GM13977 (cell line): ENCODE data around the gene INPP5D.
"Not testable (repeated sequence)": the region's sequence is repeated elsewhere in the genome, so short reads cannot be mapped to it uniquely, and the experiment has no call there.

Experiments used
- DNase-seq: peaks from one replicate; pipeline ENCODE4 v3.0.0; 2012; ENCODE audit warnings: low spot score
- in situ Hi-C: fragments of 300-500 bp; cut with MboI; formaldehyde crosslinking; loops from one replicate; pipeline ENCODE4 v1.12.0; 2022; ENCODE audit warnings: low sequenced_read_pairs, low pct_unique_long_range_greater_than_20kb, mixed read lengths, inconsistent platforms; ENCODE audit not compliant: unreplicated experiment
- TF ChIP-seq, protein P1 (sequence below): IDR thresholded peaks from 2 replicates; pipeline ENCODE4 v1.5.1; 2012; ENCODE audit warnings: mild to moderate bottlenecking, control low read depth; ENCODE audit not compliant: insufficient read depth; ENCODE audit errors: extremely low read depth, missing control alignments

INPP5D gene

DNA sequence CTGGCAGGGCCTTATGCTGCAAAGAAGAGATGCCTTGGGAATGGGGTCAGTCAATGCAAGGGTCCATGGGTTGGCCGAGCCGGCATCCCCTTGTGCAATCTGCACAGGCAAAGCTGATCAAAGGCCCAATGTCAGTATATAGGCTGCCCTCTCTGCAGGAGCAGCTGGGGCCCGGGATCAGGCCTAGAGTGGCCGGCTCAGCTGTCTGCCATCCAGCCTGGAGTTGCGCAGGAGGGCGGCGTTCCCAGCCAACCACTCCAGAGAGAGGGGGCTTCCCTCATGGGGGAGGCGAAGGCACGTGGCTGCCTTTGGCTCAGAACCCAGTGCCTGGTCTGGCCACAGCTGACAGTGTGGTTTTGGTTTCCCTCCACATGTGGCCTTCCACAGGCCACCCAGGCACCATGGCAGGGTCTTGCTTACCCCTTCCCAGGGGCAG lies 3.9 kb downstream of the INPP5D start:
- no peak for DNase-seq
- in situ Hi-C loops: no loop called here
- TF ChIP-seq, protein P1, sequence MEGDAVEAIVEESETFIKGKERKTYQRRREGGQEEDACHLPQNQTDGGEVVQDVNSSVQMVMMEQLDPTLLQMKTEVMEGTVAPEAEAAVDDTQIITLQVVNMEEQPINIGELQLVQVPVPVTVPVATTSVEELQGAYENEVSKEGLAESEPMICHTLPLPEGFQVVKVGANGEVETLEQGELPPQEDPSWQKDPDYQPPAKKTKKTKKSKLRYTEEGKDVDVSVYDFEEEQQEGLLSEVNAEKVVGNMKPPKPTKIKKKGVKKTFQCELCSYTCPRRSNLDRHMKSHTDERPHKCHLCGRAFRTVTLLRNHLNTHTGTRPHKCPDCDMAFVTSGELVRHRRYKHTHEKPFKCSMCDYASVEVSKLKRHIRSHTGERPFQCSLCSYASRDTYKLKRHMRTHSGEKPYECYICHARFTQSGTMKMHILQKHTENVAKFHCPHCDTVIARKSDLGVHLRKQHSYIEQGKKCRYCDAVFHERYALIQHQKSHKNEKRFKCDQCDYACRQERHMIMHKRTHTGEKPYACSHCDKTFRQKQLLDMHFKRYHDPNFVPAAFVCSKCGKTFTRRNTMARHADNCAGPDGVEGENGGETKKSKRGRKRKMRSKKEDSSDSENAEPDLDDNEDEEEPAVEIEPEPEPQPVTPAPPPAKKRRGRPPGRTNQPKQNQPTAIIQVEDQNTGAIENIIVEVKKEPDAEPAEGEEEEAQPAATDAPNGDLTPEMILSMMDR: no peak

DNA sequence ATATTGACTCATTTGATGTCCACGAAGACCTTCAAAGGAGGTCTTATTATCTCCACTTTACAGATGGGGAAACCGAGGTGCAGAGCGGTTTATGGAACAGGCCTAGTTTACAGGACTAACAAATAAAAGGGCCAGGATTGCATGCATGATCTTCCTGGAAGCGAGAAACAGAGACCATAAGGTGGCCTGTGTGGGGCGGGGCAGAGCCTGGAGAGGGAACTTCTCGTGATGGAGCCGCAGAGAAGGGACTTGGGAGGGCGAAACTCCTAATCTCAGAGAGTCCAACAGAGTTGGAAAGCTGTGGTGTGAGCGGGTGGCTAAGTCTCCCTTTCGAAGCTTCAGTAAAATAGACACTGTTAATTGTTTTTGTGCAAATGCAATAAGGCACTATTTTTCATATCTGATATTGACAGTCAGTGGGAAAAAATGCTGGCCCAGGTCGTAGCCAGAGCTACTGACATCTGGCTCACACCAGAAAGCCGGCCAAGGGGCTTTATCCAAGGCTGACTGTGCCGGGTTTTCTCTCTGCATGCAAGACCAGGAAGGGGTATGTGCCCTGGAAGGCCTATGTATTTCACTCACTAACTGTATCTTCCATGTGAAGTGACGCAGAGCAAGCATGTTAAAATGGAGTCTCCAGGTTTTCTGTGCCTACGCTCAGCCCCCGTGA lies 4.5 kb downstream of the INPP5D start:
- TF ChIP-seq, protein P1: no peak
- in situ Hi-C loops: no loop called here
- DNase-seq: no peak

DNA sequence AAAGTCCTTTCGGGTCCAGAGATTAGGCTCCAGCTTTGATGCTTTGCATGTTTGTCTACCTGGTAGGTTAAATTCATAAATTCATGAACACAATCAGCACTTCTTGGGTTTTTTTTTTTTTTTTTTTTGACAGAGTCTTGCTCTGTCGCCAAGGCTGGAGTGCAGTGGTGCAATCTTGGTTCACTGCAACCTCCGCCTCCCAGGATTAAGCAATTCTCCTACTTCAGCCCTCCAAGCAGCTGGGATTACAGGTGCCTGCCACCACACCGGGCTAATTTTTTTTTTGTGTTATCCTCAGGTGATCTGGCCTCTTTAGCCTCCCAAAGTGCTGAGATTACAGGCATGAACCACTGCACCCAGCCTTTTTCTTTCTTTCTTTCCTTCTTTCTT lies 5.1 kb downstream of the INPP5D start:
- DNase-seq, in situ Hi-C loops: not testable (repeated sequence)

DNA sequence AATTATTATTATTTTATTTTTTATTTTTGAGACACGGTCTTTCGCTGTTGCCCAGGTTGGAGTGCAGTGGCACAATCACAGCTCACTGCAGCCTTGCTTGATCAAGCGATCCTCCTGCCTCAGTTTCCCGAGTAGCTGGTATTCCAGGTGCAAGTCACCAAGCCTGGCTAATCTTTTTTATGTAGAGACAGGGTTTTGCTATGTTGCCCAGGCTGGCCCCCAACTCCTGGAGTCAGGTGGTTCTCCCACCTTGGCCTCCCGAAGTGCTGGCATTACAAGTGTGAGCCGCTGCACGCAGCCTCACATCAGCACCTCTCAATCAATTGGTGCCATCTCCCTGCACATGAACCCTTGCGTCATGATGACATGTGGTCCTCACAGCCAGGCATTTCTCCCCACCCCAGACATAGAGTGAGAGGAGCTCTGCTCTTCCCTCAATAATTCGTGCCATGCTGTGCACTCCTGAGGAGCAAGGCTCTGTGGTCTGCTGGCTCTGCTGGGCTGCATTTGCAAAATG lies 5.9 kb downstream of the INPP5D start:
- TF ChIP-seq, protein P1: no peak
- no peak for DNase-seq
- in situ Hi-C loops: no loop called here

DNA sequence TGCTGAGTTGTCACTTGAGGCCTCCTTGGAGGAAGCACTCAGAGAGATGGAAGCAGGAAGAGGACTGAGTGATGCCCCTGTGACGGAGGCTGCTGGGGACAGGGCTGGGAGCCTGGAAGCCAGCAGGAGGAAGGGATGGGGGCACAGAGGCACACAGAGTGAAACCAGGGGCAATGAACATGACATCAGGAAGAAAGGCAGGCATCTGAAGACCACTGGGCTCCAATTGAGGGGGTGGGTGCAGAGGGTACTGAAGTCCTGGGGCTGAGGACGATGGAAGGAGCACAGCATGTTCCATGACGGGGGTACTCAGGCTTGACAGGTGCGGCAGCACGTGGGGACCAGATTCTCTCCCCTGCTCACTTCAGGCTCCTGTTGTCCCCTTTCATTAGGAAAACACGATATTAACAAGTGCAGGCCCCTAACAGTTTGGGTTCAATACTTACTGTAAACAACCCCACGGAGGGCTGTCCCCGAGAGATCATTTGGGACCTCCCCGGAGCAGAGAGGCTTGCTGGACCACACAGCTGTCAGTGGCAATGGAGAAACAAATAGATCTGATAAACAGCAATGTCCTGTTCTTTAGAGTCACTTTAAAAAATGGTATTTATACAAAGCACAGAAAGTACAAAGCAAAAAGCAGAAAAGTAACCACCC lies 8.7 kb downstream of the INPP5D start:
- in situ Hi-C loops: no loop called here

DNA sequence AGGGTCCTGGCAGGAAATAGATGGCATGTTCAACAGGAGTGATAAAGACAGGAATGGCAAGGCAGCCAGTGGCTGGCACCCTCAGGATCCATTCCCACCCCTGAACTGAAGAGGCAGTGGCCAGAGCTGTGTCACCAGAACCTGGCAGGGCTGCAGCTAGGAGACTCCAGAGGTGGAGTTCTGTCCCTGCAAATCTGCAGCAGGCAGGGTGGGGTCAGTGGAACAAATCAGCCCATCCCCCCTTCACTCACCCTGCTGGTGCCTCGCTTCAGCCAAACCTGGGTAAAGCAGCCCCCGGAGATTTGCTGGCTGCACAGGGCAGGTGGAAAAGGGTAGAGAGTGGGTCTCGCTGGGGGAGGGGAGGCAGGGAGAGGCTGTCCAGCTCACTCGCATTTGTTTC lies 12.7 kb downstream of the INPP5D start:
- no peak for DNase-seq
- in situ Hi-C loops: no loop called here
- TF ChIP-seq, protein P1: no peak

More for the DNA sequence above, 8.7 kb downstream of the INPP5D start:
- no peak for DNase-seq
- TF ChIP-seq, protein P1: no peak

DNA sequence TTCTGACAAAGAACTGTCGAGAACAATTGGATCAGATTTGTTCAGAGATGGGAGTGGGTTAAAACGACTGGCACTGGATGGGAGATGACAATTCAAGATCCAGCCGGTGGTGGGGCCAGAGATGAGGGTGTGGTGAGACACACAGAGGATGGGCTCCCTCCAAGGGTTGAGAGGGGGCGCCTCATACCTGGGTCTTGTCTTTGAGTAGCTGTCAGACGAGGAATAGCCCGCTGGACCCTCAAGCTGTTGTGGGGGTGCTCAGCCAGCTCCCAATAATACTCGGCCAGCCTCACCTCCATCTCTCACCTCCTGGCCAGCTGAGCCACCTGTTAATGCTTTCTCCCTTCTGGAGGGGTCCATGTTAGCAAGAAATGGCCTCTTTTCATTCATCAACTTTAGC lies 14.0 kb downstream of the INPP5D start:
- in situ Hi-C loops: no loop called here
- TF ChIP-seq, protein P1: no peak

More for the DNA sequence above, 14.0 kb downstream of the INPP5D start:
- DNase-seq: no peak
